ENCODE results near the gene SULT1E1.

DNA sequence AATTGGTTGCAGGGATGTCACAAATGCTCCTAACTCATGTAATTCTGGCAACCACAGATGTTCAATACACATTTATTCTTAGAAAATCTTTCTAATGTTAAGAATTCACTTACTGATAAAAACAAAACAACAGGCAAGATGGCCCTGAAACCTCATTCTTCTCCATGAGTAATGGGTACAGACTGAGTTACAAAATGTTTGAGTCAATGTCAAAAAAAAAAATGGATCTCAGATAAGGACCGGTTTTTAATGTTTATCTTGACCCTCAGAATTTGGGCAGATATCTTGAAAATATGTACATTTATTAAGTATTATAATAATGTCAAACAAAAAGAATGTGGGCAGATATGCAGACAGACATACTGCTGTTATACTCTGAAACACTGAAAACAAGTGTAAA is 1.8 kb upstream of the SULT1E1 start:
- TF ChIP-seq, protein P1, sequence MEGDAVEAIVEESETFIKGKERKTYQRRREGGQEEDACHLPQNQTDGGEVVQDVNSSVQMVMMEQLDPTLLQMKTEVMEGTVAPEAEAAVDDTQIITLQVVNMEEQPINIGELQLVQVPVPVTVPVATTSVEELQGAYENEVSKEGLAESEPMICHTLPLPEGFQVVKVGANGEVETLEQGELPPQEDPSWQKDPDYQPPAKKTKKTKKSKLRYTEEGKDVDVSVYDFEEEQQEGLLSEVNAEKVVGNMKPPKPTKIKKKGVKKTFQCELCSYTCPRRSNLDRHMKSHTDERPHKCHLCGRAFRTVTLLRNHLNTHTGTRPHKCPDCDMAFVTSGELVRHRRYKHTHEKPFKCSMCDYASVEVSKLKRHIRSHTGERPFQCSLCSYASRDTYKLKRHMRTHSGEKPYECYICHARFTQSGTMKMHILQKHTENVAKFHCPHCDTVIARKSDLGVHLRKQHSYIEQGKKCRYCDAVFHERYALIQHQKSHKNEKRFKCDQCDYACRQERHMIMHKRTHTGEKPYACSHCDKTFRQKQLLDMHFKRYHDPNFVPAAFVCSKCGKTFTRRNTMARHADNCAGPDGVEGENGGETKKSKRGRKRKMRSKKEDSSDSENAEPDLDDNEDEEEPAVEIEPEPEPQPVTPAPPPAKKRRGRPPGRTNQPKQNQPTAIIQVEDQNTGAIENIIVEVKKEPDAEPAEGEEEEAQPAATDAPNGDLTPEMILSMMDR (IDR thresholded peaks at IDR 0.05; ENCODE audit: insufficient read depth, low read length, poor library complexity, severe bottlenecking) = no peak
- TF ChIP-seq EZH2phosphoT487 (conservative IDR thresholded peaks at IDR 0.05; ENCODE audit: low read length) = no peak
